RWPE2 (cell line): Measurements from ENCODE around the gene MAN1A1.
"Not testable (repeated sequence)": the region's sequence is repeated elsewhere in the genome, so short reads cannot be mapped to it uniquely, and the experiment has no call there.

Source experiments
- ATAC-seq: fragments of 200-7000 bp; cut with Tn5 transposase; 3 replicates; pipeline ENCODE4 v1.9.1; 2021; ENCODE audit warnings: low read depth
- DNase-seq: peaks from one replicate; pipeline ENCODE4 v3.0.0-alpha.2; 2020; ENCODE audit warnings: low spot score
- H3K27ac ChIP-seq: fragments of 450-650 bp; 2 replicates; pipeline ENCODE4 v1.5.1; 2017; ENCODE audit warnings: mild to moderate bottlenecking; ENCODE audit not compliant: poor library complexity, severe bottlenecking
- H3K27me3 ChIP-seq: fragments of 250-450 bp; sonication (Bioruptor Pico); 2 replicates; pipeline ENCODE4 v1.5.1; 2021; ENCODE audit warnings: mild to moderate bottlenecking, moderate library complexity; ENCODE audit not compliant: insufficient read depth, poor library complexity, severe bottlenecking
- H3K36me3 ChIP-seq: fragments of 250-450 bp; sonication (Bioruptor Pico); 2 replicates; pipeline ENCODE4 v1.5.1; 2020; ENCODE audit warnings: low read depth, mild to moderate bottlenecking, moderate library complexity
- H3K4me1 ChIP-seq: fragments of 250-450 bp; sonication (Bioruptor Pico); 2 replicates; pipeline ENCODE4 v1.5.1; 2021; ENCODE audit warnings: mild to moderate bottlenecking, moderate library complexity; ENCODE audit not compliant: insufficient read depth, poor library complexity, severe bottlenecking
- H3K4me3 ChIP-seq: fragments of 250-450 bp; sonication (Bioruptor Pico); 2 replicates; pipeline ENCODE4 v1.5.1; 2021; ENCODE audit warnings: mild to moderate bottlenecking, moderate library complexity; ENCODE audit not compliant: severe bottlenecking
- H3K9me3 ChIP-seq: fragments of 250-450 bp; sonication (Bioruptor Pico); 2 replicates; pipeline ENCODE4 v1.5.1; 2021; ENCODE audit warnings: mild to moderate bottlenecking, moderate library complexity; ENCODE audit not compliant: severe bottlenecking
- TF ChIP-seq, protein P1 (sequence below): fragments of 450-650 bp; IDR thresholded peaks from one replicate; pipeline ENCODE4 v1.5.1; 2017; ENCODE audit warnings: mild to moderate bottlenecking, moderate library complexity; ENCODE audit not compliant: poor library complexity, severe bottlenecking

MAN1A1 gene

DNA sequence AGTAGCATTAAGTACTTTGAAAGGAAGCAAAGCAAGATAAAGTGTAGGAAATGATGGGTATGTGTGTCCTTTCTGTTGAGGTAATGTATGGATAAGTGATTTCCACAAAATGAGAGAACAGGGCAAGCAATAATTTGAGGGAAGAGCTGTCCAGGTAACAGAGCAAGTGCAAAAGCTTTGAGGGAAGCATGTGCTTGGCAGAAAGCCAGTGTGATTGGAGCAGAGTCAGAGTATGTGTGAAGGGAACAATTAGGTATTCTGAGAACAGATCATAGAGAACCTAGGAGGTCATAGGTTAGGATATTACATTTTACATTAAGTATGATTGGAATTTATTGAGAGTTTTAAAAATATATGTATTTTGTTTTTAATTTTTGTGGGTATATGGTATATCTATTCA, 30.2 kb upstream of the MAN1A1 start:
- Histone ChIP-seq H3K4me1 (no peaks in the 10 kb centered on the region), H3K27ac (no peak overlapping the region), H3K27me3 (no peaks in the 10 kb centered on the region), H3K36me3 (no peaks in the 10 kb centered on the region), H3K9me3 (no peaks in the 10 kb centered on the region), H3K4me3 (no peak overlapping the region)
- no peak for DNase-seq
- TF ChIP-seq, protein P1, sequence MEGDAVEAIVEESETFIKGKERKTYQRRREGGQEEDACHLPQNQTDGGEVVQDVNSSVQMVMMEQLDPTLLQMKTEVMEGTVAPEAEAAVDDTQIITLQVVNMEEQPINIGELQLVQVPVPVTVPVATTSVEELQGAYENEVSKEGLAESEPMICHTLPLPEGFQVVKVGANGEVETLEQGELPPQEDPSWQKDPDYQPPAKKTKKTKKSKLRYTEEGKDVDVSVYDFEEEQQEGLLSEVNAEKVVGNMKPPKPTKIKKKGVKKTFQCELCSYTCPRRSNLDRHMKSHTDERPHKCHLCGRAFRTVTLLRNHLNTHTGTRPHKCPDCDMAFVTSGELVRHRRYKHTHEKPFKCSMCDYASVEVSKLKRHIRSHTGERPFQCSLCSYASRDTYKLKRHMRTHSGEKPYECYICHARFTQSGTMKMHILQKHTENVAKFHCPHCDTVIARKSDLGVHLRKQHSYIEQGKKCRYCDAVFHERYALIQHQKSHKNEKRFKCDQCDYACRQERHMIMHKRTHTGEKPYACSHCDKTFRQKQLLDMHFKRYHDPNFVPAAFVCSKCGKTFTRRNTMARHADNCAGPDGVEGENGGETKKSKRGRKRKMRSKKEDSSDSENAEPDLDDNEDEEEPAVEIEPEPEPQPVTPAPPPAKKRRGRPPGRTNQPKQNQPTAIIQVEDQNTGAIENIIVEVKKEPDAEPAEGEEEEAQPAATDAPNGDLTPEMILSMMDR, result no peak
- no peak for ATAC-seq

DNA sequence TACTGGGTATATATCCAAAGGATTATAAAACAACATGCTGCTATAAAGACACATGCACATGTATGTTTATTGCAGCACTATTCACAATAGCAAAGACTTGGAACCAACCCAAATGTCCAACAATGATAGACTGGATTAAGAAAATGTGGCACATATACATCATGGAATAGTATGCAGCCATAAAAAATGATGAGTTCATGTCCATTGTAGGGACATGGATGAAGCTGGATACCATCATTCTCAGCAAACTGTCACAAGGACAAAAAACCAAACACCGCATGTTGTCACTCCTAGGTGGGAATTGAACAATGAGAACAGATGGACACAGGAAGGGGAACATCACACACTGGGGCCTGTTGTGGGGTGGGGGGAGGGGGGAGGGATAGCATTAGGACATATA, 27.5 kb upstream of the MAN1A1 start:
- H3K27me3 ChIP-seq, DNase-seq, H3K27ac ChIP-seq, H3K4me3 ChIP-seq, ATAC-seq, H3K36me3 ChIP-seq, H3K4me1 ChIP-seq, H3K9me3 ChIP-seq: not testable (repeated sequence)

DNA sequence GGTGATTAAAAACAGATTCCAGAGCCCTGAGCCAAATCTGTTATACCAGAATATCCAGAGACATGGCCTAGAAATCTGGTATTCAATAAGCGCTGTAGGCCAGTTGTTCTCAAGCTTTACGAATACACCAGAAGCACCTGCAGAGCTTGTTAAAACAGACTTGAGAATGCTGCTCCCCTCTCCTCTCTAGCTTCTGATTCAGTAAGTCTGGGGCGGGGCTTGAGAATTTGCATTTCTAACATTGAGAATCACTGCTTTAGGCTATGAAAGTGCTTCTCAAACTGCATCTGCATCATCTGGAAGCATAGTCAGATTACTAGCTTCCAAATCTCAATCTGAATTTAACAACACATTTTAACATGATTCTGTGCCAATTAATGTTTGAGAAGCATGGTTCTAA, 20.5 kb upstream of the MAN1A1 start:
- Histone ChIP-seq H3K27ac (no peak overlapping the region), H3K9me3 (no peaks in the 10 kb centered on the region), H3K4me1 (no peaks in the 10 kb centered on the region), H3K36me3 (no peaks in the 10 kb centered on the region), H3K4me3 (no peak overlapping the region), H3K27me3 (no peaks in the 10 kb centered on the region)
- no peak for DNase-seq
- no peak for ATAC-seq
- TF ChIP-seq, protein P1, result no peak

DNA sequence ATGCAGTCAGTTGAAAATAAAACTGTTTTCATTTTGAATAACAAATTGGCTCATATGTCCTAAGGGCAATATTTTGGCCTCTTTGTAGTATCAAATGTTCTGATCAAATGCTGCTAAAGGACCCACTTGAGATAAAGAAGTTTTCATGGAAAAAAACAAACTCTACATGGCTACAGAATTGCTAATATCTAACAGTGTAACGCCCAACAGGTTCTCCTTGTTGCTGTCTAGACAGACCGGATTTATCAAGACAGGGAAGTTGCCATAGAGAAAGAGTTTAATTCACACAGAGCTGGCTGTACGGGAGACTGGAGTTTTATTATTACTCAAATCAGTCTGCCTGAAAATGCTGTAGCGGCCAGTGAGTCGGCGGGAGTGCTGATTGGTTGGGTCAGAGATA, 19.4 kb upstream of the MAN1A1 start:
- no peak for ATAC-seq
- Histone ChIP-seq H3K4me3 (no peak overlapping the region), H3K27me3 (no peaks in the 10 kb centered on the region), H3K36me3 (no peaks in the 10 kb centered on the region), H3K27ac (no peak overlapping the region), H3K9me3 (no peaks in the 10 kb centered on the region), H3K4me1 (no peaks in the 10 kb centered on the region)
- no peak for DNase-seq
- TF ChIP-seq, protein P1, result no peak

DNA sequence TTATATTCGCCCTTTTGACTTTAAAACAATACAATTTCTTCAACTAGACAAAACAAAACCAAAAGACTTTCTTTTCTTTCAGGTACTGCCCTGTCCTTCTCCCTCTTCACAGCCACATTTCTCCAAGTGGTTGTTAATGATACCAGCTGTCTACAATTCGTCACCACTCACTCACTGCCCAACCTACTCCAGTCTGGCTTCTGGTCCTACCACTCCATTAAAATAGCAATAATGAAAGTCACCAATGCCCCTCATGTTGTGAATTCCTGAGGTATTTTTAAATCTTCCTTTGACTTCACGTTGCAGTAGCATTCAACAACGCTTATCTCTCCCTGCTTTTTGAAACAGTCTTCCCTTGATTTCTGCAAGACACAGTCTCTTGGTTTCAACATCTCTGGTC, 11.6 kb upstream of the MAN1A1 start:
- peaks cover 4% of the 10 kb centered on the region for H3K27me3 ChIP-seq
- no peak overlapping the region for H3K4me3 ChIP-seq
- ATAC-seq, result no peak

More for the DNA sequence above, 11.6 kb upstream of the MAN1A1 start:
- Histone ChIP-seq H3K36me3 (no peaks in the 10 kb centered on the region), H3K9me3 (no peaks in the 10 kb centered on the region), H3K4me1 (no peaks in the 10 kb centered on the region), H3K27ac (no peak overlapping the region)
- TF ChIP-seq, protein P1, result no peak
- DNase-seq, result no peak
